Embryonic facial prominence (tissue), 1 donor: ENCODE results near the gene C5orf52.
A peak's percentile ranks its signal among the peaks of the same experiment; 100 is the strongest.
"Not testable (repeated sequence)": the region's sequence is repeated elsewhere in the genome, so short reads cannot be mapped to it uniquely, and the experiment has no call there.

Experiments used
- DNase-seq: peaks from one replicate; pipeline ENCODE4 v3.0.0-alpha.2; 2016; ENCODE audit errors: extremely low spot score

Gene C5orf52

DNA sequence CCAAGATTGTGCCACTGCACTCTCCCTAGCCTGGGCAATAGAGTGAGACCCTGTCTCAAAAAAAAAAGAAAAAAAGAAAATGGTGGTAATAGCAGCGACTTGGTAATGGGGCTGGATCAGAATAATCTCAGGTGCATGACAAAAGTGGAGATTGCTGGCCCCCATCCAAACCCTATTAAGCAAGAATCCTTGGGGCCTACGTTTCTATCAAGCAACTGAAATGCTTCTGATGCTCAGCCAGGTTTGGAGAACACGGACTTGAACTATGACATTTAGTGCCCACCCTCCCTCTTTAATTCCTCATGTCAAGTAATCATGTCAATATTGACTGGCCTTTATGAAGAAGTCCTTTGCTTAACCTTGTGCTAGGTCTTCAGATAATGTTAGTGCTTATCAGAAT lies 6.6 kb downstream of the C5orf52 start:
- no peak for DNase-seq

DNA sequence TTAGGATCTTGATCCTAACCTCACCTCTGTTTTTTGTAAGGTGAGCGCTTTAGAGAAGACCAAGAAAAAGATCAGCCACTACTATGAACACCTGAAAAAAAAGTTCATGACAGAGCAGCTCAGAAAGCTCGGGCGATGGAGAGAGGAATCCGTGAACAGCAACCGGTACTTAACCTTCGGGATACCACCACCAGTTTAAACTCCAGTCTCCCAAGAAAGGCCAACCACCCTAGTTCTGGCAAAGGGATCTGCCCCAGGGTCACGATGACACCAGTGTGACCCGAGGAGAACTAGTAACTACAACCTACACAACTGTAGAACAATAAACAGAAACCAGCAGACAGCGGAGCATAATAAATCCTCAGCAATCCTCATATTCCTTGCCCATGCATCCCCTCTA lies 8.5 kb downstream of the C5orf52 start:
- no peak for DNase-seq

DNA sequence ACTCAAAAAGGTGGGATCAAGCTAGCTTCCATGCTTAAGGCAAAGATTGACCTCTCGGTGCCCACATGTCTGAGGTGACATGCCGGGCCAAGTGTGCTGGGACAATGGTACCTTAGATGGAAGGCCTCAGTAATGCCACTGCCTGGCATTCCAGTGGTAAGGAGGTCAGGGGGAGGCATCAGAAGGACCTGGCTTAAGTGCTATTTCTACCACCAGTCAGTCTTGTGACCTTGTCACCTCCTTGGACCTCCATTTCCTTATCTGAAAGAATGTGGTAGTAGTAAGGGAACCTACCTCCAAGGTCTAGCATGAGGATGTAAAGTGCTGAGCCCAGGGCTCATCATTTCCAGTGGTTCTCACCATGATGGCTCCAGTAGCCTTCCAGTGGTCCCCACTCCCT lies 8.9 kb downstream of the C5orf52 start:
- DNase-seq = no peak

DNA sequence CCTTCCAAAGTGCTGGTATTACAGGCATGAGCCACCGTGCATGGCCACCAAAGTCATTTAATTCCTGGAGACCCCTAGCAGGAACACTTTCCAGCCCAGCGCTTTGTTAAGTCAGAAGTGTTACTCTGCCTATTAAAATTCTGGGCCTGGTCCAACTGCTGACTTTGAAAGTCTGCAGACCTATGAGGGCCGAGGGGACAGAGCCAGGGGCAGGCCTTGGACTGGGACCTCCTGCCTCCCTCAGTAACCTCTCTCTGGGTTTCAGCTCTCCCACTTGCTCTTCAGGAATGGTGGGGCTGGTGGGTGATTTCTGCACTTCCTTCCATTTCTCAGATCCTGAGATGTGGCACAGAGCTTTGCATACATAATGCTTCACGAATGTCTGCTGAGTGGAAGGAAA lies 9.7 kb downstream of the C5orf52 start:
- DNase-seq = no peak

DNA sequence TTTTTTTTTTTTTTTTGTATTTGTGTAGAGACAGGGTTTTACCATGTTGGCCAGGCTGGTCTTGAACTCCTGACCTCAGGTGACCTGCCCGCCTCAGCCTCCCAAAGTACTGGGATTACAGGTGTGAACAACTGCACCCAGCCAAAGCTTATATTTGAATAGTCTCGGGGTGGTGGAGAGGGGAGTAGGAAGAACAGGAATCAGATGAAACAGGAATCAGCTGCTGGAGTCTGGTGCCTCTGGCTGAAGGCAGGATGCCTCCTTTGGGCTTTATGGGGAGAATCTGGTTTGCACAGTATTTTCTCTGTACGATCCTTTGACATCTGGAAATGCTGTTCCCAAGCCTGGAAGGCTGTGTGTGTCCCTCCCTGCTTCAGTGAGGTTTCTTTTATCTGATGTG lies 10.9 kb downstream of the C5orf52 start:
- no peak for DNase-seq

DNA sequence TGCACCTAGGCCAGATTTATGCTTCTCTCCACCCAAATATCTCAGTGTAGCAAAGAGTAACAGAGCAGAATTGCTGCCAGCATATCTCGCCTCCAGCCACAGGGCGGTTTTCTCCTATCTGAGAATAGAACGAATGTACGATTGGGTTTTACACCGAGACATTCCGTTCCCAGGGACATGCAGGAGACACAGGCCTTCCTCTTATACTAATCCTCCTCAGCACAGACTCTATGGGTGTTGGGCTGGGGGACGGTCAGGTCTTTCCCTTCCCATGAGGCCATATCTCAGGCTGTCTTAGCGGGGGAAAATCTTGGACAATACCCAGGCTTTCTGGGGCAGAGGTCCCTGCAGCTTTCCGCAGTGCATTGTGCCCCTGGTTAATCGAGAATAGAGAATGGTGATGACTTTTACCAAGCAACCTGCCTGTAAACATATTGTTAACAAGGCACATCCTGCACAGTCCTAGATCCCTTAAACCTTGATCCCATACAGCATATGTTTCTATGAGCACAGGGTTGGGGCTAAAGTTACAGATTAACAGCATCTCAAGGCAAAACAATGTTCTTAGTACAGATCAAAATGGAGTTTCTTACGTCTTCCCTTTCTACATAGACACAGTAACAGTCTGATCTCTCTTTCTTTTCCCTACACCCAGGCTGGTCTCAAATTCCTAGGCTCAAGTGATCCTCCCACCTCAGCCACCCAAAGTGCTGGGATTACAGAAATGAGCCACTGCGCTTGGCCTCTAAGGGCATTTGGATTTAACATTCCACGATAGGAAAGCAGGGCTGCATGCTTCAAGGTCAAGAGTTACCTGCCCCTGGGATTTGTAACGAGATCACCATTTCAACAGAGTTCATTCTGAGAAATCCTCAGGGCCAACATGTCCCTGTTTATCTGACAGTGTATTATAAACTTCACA lies 15.2 kb downstream of the C5orf52 start:
- not testable (repeated sequence) for DNase-seq

DNA sequence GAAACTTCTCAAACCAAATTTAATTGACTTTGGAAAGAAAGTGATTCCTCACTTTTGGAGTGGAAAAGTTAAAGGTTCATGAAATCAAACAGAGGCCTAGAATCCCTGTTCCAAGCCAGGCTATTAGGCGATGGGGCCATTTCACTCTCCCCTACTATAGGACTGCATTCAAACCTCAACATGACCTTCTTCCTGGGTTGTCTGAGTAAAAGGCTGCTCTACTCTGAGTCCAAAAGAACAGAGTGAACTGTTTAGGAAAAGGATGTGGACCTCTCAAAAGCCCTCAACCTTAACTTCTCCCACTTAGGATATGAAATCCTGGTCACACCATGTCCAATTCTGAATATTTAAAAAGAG lies 15.8 kb downstream of the C5orf52 start:
- DNase-seq = no peak

DNA sequence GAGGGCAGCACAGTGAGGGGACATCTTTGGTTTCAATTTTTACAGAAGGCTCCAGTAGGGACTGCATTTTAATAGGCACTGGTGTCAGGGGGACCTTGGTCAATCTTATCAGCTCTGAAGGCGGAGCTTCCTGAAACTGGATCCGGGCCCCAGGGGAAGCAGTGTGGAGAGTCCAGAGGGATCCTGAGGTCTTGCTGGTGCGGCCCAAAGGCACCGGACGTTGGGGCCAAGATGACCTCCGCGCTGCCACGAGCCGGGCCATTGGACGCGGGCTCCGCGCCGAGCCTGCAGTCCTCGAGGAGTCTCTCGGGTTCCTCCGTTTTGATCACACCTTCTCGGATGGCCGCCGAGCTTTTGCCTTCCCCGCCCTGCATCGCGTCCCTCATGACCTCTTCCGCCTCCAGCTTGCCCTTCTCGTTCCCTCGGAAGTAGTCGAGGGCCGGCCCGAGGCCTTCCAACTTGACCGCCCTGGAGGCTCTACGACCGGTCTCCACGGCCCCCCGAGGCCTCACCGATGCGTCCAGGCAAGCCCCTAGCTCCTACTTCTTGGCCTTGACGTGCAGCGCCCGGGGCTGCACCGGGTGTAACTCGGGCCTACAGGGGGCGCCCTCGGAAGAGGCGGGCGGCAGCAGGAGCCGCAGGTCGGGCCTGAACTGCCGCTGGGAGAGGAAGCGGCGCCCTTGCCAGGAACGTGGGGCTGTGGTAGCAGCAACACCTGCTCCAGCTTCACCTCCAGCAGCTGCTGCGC lies 18.8 kb downstream of the C5orf52 start:
- no peak for DNase-seq

DNA sequence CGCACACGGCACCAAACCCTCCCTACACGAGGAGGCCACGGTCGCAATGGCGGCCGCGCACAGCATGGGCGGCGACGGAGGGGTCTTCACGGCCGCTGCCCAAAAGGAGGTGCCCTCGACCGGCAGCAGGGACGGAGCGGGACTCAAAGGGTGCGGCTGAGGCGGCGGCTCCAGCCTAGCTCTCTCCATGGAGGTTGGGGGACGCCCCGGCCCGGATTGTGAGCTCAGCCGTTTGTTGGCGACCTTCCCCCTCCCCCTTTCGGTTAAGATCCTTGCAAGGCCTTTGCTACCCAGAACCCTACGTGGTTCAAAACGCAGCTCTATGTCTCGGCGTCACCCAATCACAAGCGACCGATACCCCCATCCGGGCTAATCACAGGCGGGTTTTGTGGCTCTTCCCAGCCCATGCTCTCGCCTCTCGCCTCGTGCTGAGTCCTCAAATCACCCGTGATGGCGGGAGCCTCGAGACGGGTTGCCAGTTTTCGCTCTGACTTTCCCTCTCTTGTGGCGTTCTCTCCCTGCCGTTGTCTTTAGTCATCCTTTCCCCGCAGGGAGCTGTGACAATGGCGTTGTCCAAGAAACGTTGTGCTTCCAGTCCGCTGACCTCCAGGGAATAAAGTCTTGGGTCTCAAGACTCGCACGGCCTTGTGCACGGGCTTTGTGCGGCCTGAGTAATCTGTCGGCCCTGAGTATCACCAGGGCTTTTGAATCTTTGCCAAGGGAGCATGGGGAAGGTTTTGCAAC lies 19.5 kb downstream of the C5orf52 start:
- no peak for DNase-seq

DNA sequence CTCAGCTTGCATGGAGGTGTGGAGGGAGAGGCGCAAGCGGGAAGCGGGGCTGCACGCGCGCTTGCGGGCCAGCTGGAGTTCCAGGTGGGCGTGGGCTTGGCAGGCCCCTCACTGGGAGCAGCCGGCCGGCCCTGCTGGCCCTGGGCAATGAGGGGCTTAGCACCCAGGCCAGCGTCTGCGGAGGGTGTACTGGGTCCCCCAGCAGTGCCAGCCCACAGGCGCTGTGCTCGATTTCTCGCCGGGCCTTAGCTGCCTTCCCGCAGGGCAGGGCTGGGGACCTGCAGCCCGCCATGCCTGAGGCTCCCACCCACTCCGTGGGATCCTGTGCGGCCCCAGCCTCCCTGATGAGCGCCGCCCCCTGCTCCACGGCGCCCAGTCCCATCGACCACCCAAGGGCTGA lies 22.5 kb downstream of the C5orf52 start:
- DNase-seq = not testable (repeated sequence)

DNA sequence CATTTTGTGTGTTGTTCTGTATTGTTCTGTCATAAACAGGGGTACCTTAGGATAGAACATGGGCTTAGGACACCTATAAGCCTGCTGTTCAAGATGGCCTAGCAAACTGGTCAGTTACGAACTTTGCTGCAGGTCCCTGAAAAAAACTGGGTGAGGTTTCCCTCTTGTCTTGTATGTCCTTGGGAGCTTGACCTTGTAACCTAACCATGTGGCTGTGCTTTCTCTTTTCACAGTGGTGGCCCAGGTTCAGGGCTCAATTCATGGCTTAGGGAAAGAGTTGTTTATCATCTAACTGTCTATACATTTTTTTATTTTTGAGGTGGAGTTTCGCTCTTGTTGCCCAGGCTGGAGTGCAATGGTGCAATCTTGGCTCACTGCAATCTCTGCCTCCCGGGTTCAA lies 24.8 kb downstream of the C5orf52 start:
- DNase-seq = not testable (repeated sequence)

DNA sequence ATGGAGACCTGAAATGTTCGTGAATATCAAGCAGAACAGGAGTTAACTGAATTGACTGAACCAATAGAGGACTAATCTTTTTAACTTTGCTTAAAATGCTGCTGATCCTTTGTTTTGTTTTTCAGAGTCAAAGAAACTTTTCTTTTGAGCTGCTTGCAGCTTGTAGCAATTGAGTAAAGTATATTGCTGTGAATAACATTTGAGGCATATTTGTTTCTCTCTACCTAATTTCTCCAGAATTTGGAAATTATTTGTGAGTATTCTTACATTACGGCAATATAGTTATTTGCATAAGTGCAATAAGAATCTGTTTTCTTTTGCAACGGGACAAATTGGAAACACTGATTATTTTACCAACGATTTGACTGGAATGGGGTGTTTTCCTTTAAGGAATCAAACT lies 27.3 kb downstream of the C5orf52 start:
- not testable (repeated sequence) for DNase-seq

DNA sequence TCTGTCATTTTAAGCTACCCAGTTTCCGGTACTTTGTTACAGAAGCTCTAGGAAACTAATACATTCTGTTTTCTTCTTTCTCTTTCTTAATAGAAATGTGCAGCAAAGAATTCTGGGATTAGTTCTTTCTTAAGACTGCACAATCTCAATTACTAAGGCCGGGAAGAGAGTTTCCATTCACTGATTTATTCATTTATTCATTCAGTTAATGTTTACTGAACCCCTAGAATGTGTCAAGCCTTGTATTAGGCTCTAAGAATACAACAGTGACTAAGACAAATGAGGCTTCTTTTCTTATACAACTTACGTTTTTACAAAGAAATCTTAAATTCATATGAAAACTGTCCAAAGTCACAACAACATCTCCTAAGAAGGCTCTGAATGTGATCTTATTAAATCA lies 32.4 kb downstream of the C5orf52 start:
- no peak for DNase-seq

DNA sequence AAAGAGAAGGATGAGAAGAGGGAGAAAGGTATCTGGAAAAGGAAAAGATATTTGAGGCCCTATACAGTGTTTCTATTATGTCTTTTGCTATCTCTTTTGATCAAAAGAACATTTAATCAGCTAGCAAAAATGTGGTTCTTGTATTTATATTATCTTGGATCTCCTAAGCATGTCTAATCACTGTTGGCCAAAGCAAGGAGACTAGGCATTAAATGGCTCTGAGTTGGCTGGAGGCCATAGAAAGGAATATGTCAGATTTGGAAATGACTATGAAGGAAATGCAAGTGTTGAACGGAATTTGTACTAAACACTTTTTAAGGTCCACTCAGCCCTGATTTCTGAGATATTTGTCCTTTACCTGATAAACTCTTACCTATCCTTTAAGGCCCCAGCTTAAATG lies 37.5 kb downstream of the C5orf52 start:
- no peak for DNase-seq

DNA sequence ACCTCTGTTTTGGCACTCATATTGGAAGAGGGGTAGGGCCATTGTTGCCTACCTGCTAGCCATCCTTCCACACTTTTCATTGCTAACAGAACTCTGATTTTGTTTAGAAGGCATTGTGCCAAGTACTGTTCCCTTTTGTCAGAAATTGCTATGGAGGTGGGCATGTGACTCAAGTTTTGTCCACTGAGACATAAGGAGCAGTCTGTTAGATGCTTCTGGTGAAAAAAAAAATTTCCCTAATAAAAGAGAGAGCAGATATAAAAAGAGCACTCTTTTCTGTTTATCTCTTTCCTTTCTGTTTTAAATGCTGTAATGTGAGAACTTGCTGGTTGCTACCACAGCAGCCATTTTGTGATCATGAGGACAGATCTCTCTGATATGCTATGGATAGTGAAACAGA lies 38.0 kb downstream of the C5orf52 start:
- DNase-seq = no peak

DNA sequence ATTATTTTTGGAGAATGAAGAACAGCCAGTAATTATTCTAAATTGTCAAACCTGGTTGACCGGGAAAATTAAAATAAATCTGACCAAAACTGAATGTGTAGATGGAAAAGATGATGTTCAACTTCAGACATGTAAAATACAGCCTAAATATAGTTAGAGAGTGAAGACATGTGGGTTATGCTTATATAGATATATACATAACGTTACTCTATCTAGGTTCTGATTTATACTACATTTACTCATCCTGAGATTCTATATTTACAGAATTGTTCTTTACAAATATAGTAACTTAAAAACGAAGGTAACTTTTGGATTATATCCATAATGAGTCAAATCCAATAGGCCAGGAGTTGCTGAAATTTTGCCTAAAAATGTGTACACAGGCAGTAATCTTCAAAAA lies 39.1 kb downstream of the C5orf52 start:
- no peak for DNase-seq

DNA sequence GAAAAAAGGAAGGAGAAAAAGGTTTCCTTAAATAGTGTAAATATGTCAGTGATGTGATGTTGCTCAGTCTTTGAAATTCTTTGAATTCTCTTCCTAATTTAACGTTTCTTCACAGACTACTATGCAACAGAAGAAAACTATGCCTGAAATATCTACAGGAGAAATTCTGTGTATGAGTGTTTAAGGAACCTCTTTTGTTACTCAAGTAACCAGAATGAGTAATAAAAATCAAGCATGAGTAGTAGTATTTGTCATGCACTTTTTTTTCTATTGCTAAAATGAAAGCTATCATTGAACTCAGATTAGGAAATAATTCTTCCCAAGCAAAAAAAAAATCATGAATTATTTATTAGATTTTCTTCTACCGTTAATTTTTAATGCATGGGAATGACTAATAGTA lies 39.5 kb downstream of the C5orf52 start:
- no peak for DNase-seq

DNA sequence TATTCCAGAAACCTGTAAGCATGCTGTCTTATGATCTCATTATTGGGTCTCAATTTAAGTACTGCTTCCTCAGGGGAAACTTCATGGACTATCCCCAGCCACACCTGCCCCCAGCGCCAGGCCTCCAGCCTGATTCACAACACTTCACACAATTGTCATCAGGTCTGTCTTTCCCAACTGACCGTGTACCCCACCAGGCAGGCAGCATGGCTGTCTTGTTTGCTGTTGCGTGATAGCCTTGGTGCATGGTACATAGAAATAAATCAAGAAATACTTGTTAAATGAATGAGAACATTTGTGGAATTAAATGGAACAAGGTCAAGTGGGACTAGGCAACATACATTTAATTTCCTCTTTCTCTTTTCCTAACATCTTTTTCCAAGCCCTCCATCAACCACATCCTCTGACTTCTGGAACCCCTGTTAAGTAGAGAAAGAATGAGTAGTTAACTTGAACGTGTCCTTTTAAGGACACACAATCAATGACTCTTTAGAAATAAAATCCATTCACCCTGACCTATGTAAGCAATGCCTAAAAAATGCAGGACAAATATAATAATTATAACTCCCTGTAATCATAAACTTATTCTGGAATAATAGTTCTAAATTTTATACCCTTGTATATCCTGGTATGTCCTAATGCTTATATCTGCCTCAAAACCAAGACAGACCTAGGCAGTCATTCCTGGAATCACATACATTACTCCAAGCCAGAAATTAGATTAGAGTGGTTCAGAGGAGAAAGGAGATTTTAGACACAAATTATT lies 42.7 kb downstream of the C5orf52 start:
- no peak for DNase-seq

DNA sequence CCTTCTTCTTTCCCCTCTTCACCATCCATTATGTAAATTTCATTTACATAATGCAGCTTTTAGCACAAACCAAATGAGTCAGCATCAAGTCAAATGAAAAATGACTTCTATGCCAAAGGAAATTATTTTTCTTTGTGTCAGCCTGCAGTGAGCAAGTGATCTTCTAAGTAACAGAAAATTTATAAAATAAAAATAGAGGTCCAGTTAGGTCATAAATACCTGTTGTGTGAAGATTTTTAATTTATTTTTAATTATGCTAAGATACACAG lies 43.2 kb downstream of the C5orf52 start:
- DNase-seq = no peak

DNA sequence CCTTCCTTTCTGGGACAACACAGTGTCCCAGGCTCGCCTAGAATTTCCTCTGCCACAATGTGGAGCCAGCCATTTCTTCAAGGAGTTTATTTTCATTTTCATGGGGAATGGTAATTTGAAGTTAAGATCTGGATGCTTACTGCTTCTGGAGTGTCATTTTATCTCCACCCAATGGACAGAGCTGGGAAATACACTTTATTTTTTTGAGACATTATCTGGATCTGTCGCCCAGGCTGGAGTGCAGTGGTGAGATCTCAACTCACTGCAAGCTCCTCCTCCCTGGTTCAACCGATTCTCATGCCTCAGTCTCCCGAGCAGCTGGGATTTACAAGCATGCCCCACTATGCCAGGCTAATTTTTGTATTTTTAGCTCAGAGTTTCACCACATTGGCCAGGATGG lies 47.2 kb downstream of the C5orf52 start:
- peak; percentile 40 for DNase-seq

DNA sequence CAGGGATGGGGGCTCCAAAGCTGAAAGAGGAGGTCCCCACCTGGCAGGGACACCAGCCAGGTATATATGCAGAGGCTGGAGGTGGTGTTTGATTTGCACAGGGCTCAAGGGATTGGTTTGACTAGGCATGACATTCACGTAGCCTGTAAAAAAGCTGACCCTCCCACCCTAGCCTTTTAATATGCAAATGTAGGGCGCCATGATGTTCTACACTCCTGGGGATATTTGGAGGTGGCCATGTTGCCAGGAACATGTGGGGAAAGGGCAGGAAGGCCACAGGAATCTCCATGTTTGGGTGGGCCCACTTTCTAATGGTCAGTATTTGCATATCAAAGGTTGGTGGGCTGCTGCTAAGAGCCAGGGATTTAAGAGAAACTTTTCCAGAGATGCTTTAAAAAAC lies 47.9 kb downstream of the C5orf52 start:
- no peak for DNase-seq

DNA sequence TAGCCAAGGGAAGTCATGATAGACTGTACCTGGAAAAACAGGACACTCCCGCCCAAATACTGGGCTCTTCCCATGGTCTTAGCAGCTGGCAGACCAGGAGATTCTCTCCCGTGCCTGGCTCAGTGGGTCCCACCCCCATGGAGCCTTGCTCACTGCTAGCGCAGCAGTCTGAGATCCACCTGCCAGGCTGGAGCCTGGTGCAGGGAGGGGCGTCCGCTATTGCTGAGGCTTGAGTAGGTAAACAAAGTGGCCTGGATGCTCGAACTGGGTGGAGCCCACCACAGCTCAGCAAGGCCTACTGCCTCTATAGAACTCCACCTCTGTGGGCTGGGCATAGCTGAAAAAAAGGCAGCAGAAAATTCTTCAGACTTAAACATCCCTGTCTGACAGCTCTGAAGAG lies 49.8 kb downstream of the C5orf52 start:
- DNase-seq = no peak
